HepG2 (cell line): Measurements from ENCODE around the gene AGER.

Source experiments
- CTCF ChIP-seq: sonication (generic); formaldehyde crosslinking; IDR thresholded peaks from 2 replicates; pipeline ENCODE4 v1.5.0; 2020; ENCODE audit warnings: mild to moderate bottlenecking, missing genetic modification reagents, moderate library complexity
- EZH2 ChIP-seq: conservative IDR thresholded peaks from 2 replicates; pipeline ENCODE4 v1.6.1; 2012; ENCODE audit warnings: mild to moderate bottlenecking, low read depth, low read length, moderate library complexity
- FOXJ3 ChIP-seq: sonication (generic); formaldehyde crosslinking; IDR thresholded peaks from 2 replicates; pipeline ENCODE4 v1.4.0; 2020; ENCODE audit warnings: missing genetic modification reagents, mild to moderate bottlenecking, borderline replicate concordance
- TFAP4 ChIP-seq: sonication (generic); IDR thresholded peaks from 2 replicates; pipeline ENCODE4 v1.6.1; 2016; ENCODE audit warnings: low read depth, borderline replicate concordance
- ZNF761 ChIP-seq: sonication (generic); formaldehyde crosslinking; conservative IDR thresholded peaks from 2 replicates; pipeline ENCODE4 v1.4.0; 2020; ENCODE audit warnings: mild to moderate bottlenecking, missing genetic modification reagents

DNA sequence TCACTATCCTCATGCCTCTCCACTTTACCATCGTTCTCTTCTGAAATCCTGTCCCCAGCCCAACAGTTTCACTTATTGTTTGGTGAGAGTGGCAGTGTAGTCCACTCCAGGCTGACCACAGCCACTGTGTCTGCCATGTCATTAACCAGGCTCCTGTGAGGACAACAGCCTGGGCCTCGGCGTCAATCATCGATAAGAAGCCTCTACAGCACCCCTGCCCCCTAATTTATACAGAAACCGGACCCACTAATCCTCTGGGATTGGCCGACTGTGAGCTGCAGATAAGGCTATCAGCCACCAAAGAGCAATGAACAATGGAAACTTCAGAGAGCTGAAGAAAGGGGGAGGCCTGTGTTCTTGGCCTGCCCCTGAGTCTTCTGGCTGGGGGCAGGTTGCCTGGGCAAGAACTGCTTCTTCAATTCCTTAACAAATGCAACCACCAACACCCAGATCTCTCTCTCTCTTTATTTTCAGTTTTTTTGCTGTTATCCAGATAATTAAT lies 16.2 kb downstream of the AGER start:
- no peak for TF ChIP-seq FOXJ3 (CRISPR knock-in tag)
- no peak for TF ChIP-seq TFAP4
- TF ChIP-seq ZNF761: no peak
- no peak for TF ChIP-seq CTCF (CRISPR knock-in tag)
- no peak for TF ChIP-seq EZH2
